HCT116 (cell line): ENCODE measurements around the gene SNIP1. TPM values are rescaled to one million over a fixed set of nuclear protein-coding genes. Genes with fewer than 3 reads are reported as not detected.
"Not testable (repeated sequence)": the region's sequence is repeated elsewhere in the genome, so short reads cannot be mapped to it uniquely, and the experiment has no call there.

Experiments
- ATAC-seq: fragments of 200-7000 bp; cut with Tn5 transposase; 2 replicates; pipeline ENCODE4 v1.9.1; 2020; ENCODE audit warnings: mild to moderate bottlenecking, moderate library complexity
- BruUV-seq: library from RNA; stranded (reverse); fragments of 400-500 nt; replicated peaks from 2 replicates; lab custom pipeline; 2021; lab: Mats Ljungman, UMichigan
- CTCF ChIA-PET: fragments of 300-600 bp; sonication (Branson Sonifier 250); formaldehyde crosslinking; loops from one replicate; lab custom pipeline; 2021; ENCODE audit warnings: antibody characterized with exemption; lab: Charles Lee
- POLR2A ChIA-PET: fragments of 300-600, 350-600 bp; sonication (Branson Sonifier 250); formaldehyde crosslinking; loops from one replicate; lab custom pipeline; 2021; ENCODE audit warnings: antibody characterized with exemption; lab: Charles Lee
- RAD21 ChIA-PET, 2 experiments: fragments of 300-600 bp; sonication (Branson Sonifier 250); formaldehyde crosslinking; loops; one replicate each; lab custom pipeline; 2023; ENCODE audit warnings: low total read pairs in 2 of 2; ENCODE audit not compliant: uncharacterized antibody in 2 of 2, unreplicated experiment in 2 of 2, low non-redundant PET in 1 of 2; lab: Charles Lee
- DNase-seq: peaks from one replicate; pipeline ENCODE4 v3.0.0-alpha.2; 2010; ENCODE audit warnings: low read depth, low spot score
- H2AFZ ChIP-seq: fragments of 200-600 bp; shearing (Covaris generic), sonication (generic); 2 replicates; pipeline ENCODE4 v1.6.1; 2017; ENCODE audit warnings: low read depth, mixed run types, mixed read lengths, antibody characterized with exemption, low read length; ENCODE audit not compliant: poor library complexity, severe bottlenecking
- H3K27ac ChIP-seq: 2 replicates; pipeline ENCODE4 v1.5.1; 2012; ENCODE audit warnings: low read depth, low read length
- H3K27me3 ChIP-seq: fragments of 200-600 bp; sonication (generic); 2 replicates; pipeline ENCODE4 v1.6.1; 2016; ENCODE audit warnings: mixed run types, low read length, mixed read lengths; ENCODE audit not compliant: insufficient read depth
- H3K36me3 ChIP-seq, 2 experiments: fragments of 200-500 bp in 1 of 2; fragments of 200-600 bp in 1 of 2; sonication (Bioruptor generic) in 1 of 2; sonication (generic) in 1 of 2; 2 replicates each; pipeline versions ENCODE4 v1.5.1 to v1.6.1; 2014 to 2016; ENCODE audit warnings: low read length in 2 of 2, inconsistent platforms in 1 of 2, mixed read lengths in 1 of 2, mixed run types in 1 of 2; ENCODE audit not compliant: insufficient read depth in 2 of 2, control insufficient read depth in 1 of 2
- H3K4me1 ChIP-seq, 2 experiments: fragments of 200-600 bp in 1 of 2; sonication (generic) in 1 of 2; 2 replicates each; pipeline versions ENCODE4 v1.5.1 to v1.6.1; 2012 to 2017; ENCODE audit warnings: low read length in 2 of 2, inconsistent platforms in 1 of 2, mild to moderate bottlenecking in 1 of 2, mixed read lengths in 1 of 2, mixed run types in 1 of 2, moderate library complexity in 1 of 2; ENCODE audit not compliant: insufficient read depth in 2 of 2, control insufficient read depth in 1 of 2
- H3K4me2 ChIP-seq: fragments of 200-600 bp; sonication (generic); 2 replicates; pipeline ENCODE4 v1.6.1; 2017; ENCODE audit warnings: mixed run types, low read length, mixed read lengths
- H3K4me3 ChIP-seq, 2 experiments: fragments of 200-600 bp in 1 of 2; sonication (generic) in 1 of 2; replicated peaks in 1 of 2; 2 replicates each; pipeline ENCODE4 v1.5.1; 2011 to 2016; ENCODE audit warnings: low read length in 2 of 2, control low read depth in 1 of 2, low read depth in 1 of 2, mild to moderate bottlenecking in 1 of 2, mixed read lengths in 1 of 2, mixed run types in 1 of 2
- H3K79me2 ChIP-seq: fragments of 200-600 bp; sonication (generic); 2 replicates; pipeline ENCODE4 v1.6.1; 2017; ENCODE audit warnings: mild to moderate bottlenecking, mixed run types, low read length, moderate library complexity, mixed read lengths; ENCODE audit not compliant: insufficient read depth
- H3K9ac ChIP-seq: fragments of 200-600 bp; sonication (generic); 2 replicates; pipeline ENCODE4 v1.6.1; 2016; ENCODE audit warnings: low read length, mixed read lengths
- H3K9me2 ChIP-seq: fragments of 200-600 bp; sonication (generic), shearing (Covaris generic); 2 replicates; pipeline ENCODE4 v1.6.1; 2017; ENCODE audit warnings: mixed run types, mild to moderate bottlenecking, moderate library complexity; ENCODE audit not compliant: insufficient read depth
- H3K9me3 ChIP-seq, 2 experiments: fragments of 200-500 bp in 1 of 2; fragments of 200-600 bp in 1 of 2; sonication (Bioruptor generic) in 1 of 2; sonication (generic) in 1 of 2; 2 replicates each; pipeline ENCODE4 v1.6.1; 2014 to 2017; ENCODE audit warnings: low read length in 2 of 2, mixed read lengths in 2 of 2, inconsistent platforms in 1 of 2, low read depth in 1 of 2, mild to moderate bottlenecking in 1 of 2, mixed run types in 1 of 2, moderate library complexity in 1 of 2; ENCODE audit not compliant: control insufficient read depth in 1 of 2, insufficient read depth in 1 of 2
- H4K20me1 ChIP-seq: fragments of 200-600 bp; sonication (generic), shearing (Covaris generic); 2 replicates; pipeline ENCODE4 v1.6.1; 2017; ENCODE audit warnings: mixed run types, mild to moderate bottlenecking, moderate library complexity; ENCODE audit not compliant: insufficient read depth
- ATF3 ChIP-seq: IDR thresholded peaks from 2 replicates; pipeline ENCODE4 v1.6.1; 2012
- CBX3 ChIP-seq: IDR thresholded peaks from 2 replicates; pipeline ENCODE4 v1.6.1; 2012; ENCODE audit warnings: low read depth
- CEBPB ChIP-seq: IDR thresholded peaks from 2 replicates; pipeline ENCODE4 v1.6.1; 2012; ENCODE audit warnings: low read depth
- EGR1 ChIP-seq: IDR thresholded peaks from 2 replicates; pipeline ENCODE4 v1.6.1; 2012; ENCODE audit warnings: low read depth
- ELF1 ChIP-seq: IDR thresholded peaks from 2 replicates; pipeline ENCODE4 v1.6.1; 2012; ENCODE audit warnings: low read depth, borderline replicate concordance
- EZH2 ChIP-seq: fragments of 200-600 bp; sonication (generic); IDR thresholded peaks from 2 replicates; pipeline ENCODE4 v1.6.1; 2017; ENCODE audit warnings: antibody characterized with exemption, mixed run types
- EZH2phosphoT487 ChIP-seq: fragments of 200-600 bp; IDR thresholded peaks from 2 replicates; pipeline ENCODE4 v1.6.1; 2018; ENCODE audit warnings: antibody characterized with exemption, borderline replicate concordance
- FOSL1 ChIP-seq: IDR thresholded peaks from 2 replicates; pipeline ENCODE4 v1.6.1; 2012; ENCODE audit warnings: low read depth
- JUND ChIP-seq: IDR thresholded peaks from 2 replicates; pipeline ENCODE4 v1.6.1; 2012
- MAX ChIP-seq: IDR thresholded peaks from 2 replicates; pipeline ENCODE4 v1.6.1; 2012
- RAD21 ChIP-seq: IDR thresholded peaks from 2 replicates; pipeline ENCODE4 v1.6.1; 2012; ENCODE audit warnings: low read depth, mild to moderate bottlenecking
- SIN3A ChIP-seq: IDR thresholded peaks from 2 replicates; pipeline ENCODE4 v1.6.1; 2012; ENCODE audit warnings: low read depth
- SP1 ChIP-seq: IDR thresholded peaks from 2 replicates; pipeline ENCODE4 v1.6.1; 2012; ENCODE audit warnings: low read depth
- SRF ChIP-seq: IDR thresholded peaks from 2 replicates; pipeline ENCODE4 v1.6.1; 2012; ENCODE audit warnings: low read depth
- TCF7L2 ChIP-seq: IDR thresholded peaks from 2 replicates; pipeline ENCODE4 v1.7.0; 2011; ENCODE audit warnings: borderline replicate concordance, inconsistent platforms; ENCODE audit not compliant: insufficient read depth, insufficient read length; ENCODE audit errors: extremely low read depth
- YY1 ChIP-seq: IDR thresholded peaks from 2 replicates; pipeline ENCODE4 v1.6.1; 2011; ENCODE audit warnings: low read length, low read depth, moderate library complexity, mild to moderate bottlenecking; ENCODE audit not compliant: insufficient replicate concordance; ENCODE audit errors: extremely low read depth
- ZBTB33 ChIP-seq: IDR thresholded peaks from 2 replicates; pipeline ENCODE4 v1.6.1; 2011; ENCODE audit warnings: mild to moderate bottlenecking, low read length, moderate library complexity; ENCODE audit not compliant: insufficient replicate concordance; ENCODE audit errors: extremely low read depth
- ZFX ChIP-seq: fragments of 450-650 bp; IDR thresholded peaks from 2 replicates; pipeline ENCODE4 v1.6.1; 2017
- ZNF274 ChIP-seq: fragments of 200-500 bp; sonication (Bioruptor generic); IDR thresholded peaks from 2 replicates; pipeline ENCODE4 v1.6.1; 2014; ENCODE audit warnings: mild to moderate bottlenecking, low read depth, low read length, inconsistent platforms
- intact Hi-C: fragments of 100-400 bp; cut with micrococcal nuclease; formaldehyde crosslinking; loops from 2 replicates; pipeline ENCODE4 v1.10.0; 2022
- total RNA-seq: library from RNA; stranded (reverse); gene quantifications from one replicate; pipeline ENCODE4 v1.2.1, GENCODE V29; 2021; ENCODE audit not compliant: unreplicated experiment

Gene SNIP1
- total RNA-seq, 1 experiment from 2014 or later = 18.8 TPM

- ChIA-PET RAD21 (no interaction called here), POLR2A (no interaction called here), CTCF (no interaction called here)
- H3K9ac ChIP-seq = no peak overlapping the region
- H3K9me2 ChIP-seq = no peaks in the 10 kb centered on the region
- no peak for DNase-seq
- TF ChIP-seq CEBPB = no peak
- TF ChIP-seq ELF1 = no peak
- TF ChIP-seq ZNF274 = no peak
- no peak for TF ChIP-seq MAX
- TF ChIP-seq CBX3 = no peak
- no peak for TF ChIP-seq ZFX
- TF ChIP-seq EZH2 = no peak
- TF ChIP-seq EGR1 = no peak
- no peak for TF ChIP-seq RAD21
- no peak for TF ChIP-seq FOSL1
- TF ChIP-seq EZH2phosphoT487 = no peak
- TF ChIP-seq SRF = no peak
- TF ChIP-seq JUND = no peak
- no peak for TF ChIP-seq SP1
- no peak for TF ChIP-seq SIN3A
- no peak for TF ChIP-seq YY1
- TF ChIP-seq TCF7L2 = no peak
- no peak for TF ChIP-seq ZBTB33
- no peak for TF ChIP-seq ATF3
- ATAC-seq = no peak
- no TSS peak for BruUV-seq
- peaks cover 31 to 33% of the 10 kb centered on the region in 2 experiments; a peak in 3 of 4 replicates for H3K36me3 ChIP-seq
- no peaks in the 10 kb centered on the region for H3K27me3 ChIP-seq
- H3K4me2 ChIP-seq = no peak overlapping the region
- H3K27ac ChIP-seq = no peak overlapping the region
- H2AFZ ChIP-seq = no peak overlapping the region
- intact Hi-C loops = no loop called here
- H4K20me1 ChIP-seq = no peaks in the 10 kb centered on the region
- no peak overlapping the region for H3K4me3 ChIP-seq
- H3K79me2 ChIP-seq = peaks cover 26% of the 10 kb centered on the region
- H3K4me1 ChIP-seq = peaks cover 3 to 11% of the 10 kb centered on the region in 2 experiments; a peak in 3 of 4 replicates
- H3K9me3 ChIP-seq = no peaks in the 10 kb centered on the region
Measured at GRCh38 chr1:37540036-37540785, 13.9 kb downstream of the SNIP1 start.

- intact Hi-C loops, H2AFZ ChIP-seq, H3K27me3 ChIP-seq, RAD21 ChIA-PET, DNase-seq, H3K27ac ChIP-seq, H3K9ac ChIP-seq, H4K20me1 ChIP-seq, H3K4me2 ChIP-seq, H3K9me2 ChIP-seq, H3K4me3 ChIP-seq, POLR2A ChIA-PET, BruUV-seq, ATAC-seq, CTCF ChIA-PET, H3K9me3 ChIP-seq: not testable (repeated sequence)
- Histone ChIP-seq H3K4me1 (peaks cover 12 to 21% of the 10 kb centered on the region in 2 experiments), H3K36me3 (peaks cover 24 to 31% of the 10 kb centered on the region in 2 experiments; a peak in 3 of 4 replicates), H3K79me2 (peaks cover 26% of the 10 kb centered on the region)
Measured at GRCh38 chr1:37539154-37539553, 14.9 kb downstream of the SNIP1 start.
